GM10266 (cell line): ENCODE results near the gene MSRB1.

Experiments used
- DNase-seq: peaks from one replicate; pipeline ENCODE4 v3.0.0; 2012; ENCODE audit errors: extremely low spot score
- TF ChIP-seq, protein P1 (sequence below): IDR thresholded peaks from 2 replicates; pipeline ENCODE4 v1.5.1; 2012; ENCODE audit warnings: mild to moderate bottlenecking, low read depth; ENCODE audit not compliant: control insufficient read depth, insufficient read depth; ENCODE audit errors: missing control alignments

The MSRB1 gene

DNA sequence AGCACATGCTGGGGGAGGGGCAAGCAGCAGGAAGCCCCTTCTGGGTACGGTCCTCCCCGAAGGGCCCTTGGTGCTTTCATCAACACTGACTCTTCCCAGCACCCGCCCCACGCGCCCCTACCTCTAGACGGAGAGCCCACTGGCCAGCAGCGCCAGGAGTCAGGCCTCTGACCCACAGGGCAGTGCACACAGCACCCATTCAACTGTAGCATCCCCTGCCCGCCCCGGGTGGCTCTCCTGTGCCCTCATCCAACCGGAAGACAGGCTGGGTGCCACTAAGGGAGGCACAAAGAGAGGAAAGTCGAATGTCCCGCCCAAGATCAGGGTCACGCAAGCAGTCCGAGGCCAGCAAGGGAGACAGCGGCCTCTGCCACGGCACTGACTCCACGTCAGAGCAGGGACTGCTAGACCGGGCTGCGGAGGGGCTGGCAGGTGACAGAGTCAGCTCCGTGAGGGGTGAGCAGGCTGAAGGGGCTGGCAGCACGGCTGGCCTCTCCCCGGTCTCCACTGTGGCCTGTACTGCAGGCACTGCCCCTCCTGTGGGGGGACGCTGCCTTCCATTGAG, 9.8 kb downstream of the MSRB1 start:
- TF ChIP-seq, protein P1, sequence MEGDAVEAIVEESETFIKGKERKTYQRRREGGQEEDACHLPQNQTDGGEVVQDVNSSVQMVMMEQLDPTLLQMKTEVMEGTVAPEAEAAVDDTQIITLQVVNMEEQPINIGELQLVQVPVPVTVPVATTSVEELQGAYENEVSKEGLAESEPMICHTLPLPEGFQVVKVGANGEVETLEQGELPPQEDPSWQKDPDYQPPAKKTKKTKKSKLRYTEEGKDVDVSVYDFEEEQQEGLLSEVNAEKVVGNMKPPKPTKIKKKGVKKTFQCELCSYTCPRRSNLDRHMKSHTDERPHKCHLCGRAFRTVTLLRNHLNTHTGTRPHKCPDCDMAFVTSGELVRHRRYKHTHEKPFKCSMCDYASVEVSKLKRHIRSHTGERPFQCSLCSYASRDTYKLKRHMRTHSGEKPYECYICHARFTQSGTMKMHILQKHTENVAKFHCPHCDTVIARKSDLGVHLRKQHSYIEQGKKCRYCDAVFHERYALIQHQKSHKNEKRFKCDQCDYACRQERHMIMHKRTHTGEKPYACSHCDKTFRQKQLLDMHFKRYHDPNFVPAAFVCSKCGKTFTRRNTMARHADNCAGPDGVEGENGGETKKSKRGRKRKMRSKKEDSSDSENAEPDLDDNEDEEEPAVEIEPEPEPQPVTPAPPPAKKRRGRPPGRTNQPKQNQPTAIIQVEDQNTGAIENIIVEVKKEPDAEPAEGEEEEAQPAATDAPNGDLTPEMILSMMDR: no peak
- DNase-seq: no peak

DNA sequence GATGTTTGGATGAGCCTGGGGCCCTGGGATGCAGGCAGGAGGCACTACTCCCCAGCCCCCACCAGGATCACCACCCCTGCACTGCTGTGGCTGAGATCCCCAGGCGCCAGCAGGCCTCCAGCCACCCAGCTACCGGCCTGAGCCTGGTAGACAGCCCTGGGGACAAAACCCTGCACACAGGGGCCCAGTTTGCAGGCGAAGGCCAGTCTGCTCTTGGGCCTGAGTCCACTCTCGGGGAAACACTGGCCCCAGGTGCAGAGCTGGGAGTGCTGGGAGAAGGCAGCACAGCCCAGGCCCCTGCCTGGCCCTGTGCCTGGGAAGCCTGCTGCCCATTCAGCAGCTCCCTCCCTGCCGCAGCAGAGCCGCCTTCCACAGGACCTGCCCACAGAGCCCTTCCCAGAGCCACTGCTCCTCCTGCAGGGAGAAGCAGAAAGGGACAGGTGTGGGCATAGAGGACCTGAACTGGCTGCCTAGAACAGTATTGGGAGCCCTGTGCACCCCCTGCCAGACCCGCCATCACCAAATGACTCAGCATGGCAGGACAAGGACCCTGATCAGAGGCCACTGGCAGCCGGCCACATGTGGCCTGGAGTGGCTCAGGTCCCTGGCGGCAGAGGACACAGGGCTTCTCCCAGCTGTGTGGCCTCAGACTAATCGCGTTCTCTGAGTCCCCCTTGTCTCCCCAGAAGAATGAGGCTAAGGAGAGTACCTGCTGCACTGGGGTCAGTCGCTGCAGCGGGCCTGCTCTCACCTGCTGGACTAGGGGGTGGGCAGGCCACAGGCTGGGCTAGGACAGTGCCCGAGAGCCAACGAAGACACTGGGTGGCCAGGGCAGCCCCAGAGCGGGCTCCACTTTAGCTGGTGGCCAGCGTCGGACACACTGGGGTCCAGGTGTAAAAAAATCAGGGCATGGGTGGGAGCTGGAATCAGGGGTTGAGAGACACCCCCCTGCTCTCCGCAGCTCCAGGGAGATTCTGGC, 10.7 kb downstream of the MSRB1 start:
- no peak for DNase-seq

GRCh38 chr16:1930338-1930720, 12.7 kb downstream of the MSRB1 start:
- TF ChIP-seq, protein P1: no peak
- DNase-seq: no peak

More for the DNA sequence above, 10.7 kb downstream of the MSRB1 start:
- TF ChIP-seq, protein P1: no peak

GRCh38 chr16:1929578-1930337, 13.2 kb downstream of the MSRB1 start:
- DNase-seq: peak; percentile 99
- TF ChIP-seq, protein P1: peak; percentile 98

DNA sequence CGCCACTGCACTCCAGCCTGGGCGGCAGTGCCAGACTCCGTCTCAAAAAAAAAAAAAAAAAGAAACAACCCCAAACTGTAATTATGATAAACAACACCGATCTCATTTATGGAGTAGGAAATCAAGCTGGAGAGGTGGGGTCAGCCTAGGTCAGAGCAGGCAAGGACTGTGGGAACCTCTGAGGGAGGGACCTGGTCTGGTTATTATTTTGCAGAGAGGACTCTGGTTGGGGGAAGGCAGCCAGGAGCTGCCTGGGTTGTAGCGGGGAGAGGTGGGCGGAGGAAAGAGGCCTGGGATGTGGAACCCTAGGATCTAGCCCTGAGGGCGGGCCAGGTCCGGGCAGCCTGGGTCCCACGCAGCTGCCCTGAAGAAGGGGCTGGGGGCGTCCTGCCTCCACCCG, 13.9 kb downstream of the MSRB1 start:
- DNase-seq: peak; percentile 58
- TF ChIP-seq, protein P1: no peak

DNA sequence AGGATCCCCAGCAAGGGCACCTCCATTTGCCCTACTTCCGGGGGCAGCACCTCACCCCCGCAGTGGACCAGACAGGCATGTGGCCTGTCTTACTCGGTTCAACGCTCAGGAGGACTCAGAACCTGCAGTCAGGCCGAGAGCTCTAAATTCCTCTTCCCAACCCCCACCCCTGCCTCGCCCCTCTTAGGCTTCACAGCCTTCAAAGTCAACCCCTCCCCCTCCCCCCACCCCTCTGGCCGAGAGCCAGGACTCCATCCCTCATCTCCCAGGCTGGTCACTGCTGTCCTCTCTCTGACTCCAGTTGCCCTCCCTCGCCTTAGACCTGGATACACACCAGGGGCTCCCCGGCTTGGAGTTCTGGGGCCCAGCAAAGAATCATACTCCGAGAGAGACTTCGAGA, 16.7 kb downstream of the MSRB1 start:
- TF ChIP-seq, protein P1: no peak
- no peak for DNase-seq
